Right cardiac atrium (tissue), 5 donors: ENCODE measurements around the gene CAPN11. TPM values are rescaled to one million over a fixed set of nuclear protein-coding genes. Genes with fewer than 3 reads are reported as not detected.

Experiments
- ATAC-seq, 2 donors: fragments of 200-7000 bp; cut with Tn5 transposase; one replicate each; pipeline versions ENCODE4 v1.8.0 to v1.9.1; 2020; ENCODE audit warnings: moderate library complexity in 2 of 2, mild to moderate bottlenecking in 1 of 2
- DNase-seq, 3 donors: peaks; one replicate each; pipeline ENCODE4 v3.0.0-alpha.2; 2020
- H3K27ac ChIP-seq: one replicate; pipeline ENCODE4 v1.5.1; 2013; ENCODE audit warnings: mild to moderate bottlenecking, low read length, control low read depth, moderate library complexity
- H3K27me3 ChIP-seq: one replicate; pipeline ENCODE4 v1.6.1; 2013; ENCODE audit not compliant: control insufficient read depth, insufficient read depth
- H3K4me1 ChIP-seq: one replicate; pipeline ENCODE4 v1.6.1; 2013; ENCODE audit warnings: low read length; ENCODE audit not compliant: control insufficient read depth, insufficient read depth
- H3K4me3 ChIP-seq: one replicate; pipeline ENCODE4 v1.5.1; 2013; ENCODE audit warnings: low read length, control low read depth
- H3K9me3 ChIP-seq: one replicate; pipeline ENCODE4 v1.6.1; 2013; ENCODE audit warnings: low read length; ENCODE audit not compliant: control insufficient read depth
- WGBS: extraction: QIAGEN DNeasy Blood & Tissue Kit; methylation state at CpG from one replicate; pipeline ENCODE4 v1.1.7; 2013; 5-methylcytosine and 5-hydroxymethylcytosine counted together
- intact Hi-C, 4 donors: fragments of 100-400 bp; cut with DNase I; formaldehyde crosslinking; loops; one replicate each; pipeline versions ENCODE4 v1.11.0 to v1.14.0; 2022 to 2023
- polyA plus RNA-seq: library from polyadenylated mRNA; stranded (reverse); fragments of 200-250 nt; gene quantifications from one replicate; pipeline ENCODE4 v1.2.3, GENCODE V29; 2013
- total RNA-seq, 4 donors: library from RNA; stranded (reverse); fragmentation: NEBNext Ultra II Directional; extraction: Animal tissue kit (Norgen Biotek cat#: 25700); gene quantifications; one replicate each; pipeline ENCODE4 v1.2.1, GENCODE V29; 2021
- donor health status: healthy with polysubstance abuse.
- donor health status: DM: no; HTN: yes; CAD: no.
- donor health status: DM: no; HTN: no; CAD: no.
- donor health status: DM: no; HTN: yes; CAD: no; lungs with severe emphysema.
- donor health status: DM: yes; HTN: yes; CAD: no.

Gene CAPN11
- total and polyA plus RNA-seq, 5 donors: 0.27 to 0.38 TPM; not detected in 3

- H3K27ac ChIP-seq: no peak overlapping the region
- no peaks in the 10 kb centered on the region for H3K27me3 ChIP-seq
- DNase-seq (no peak), ATAC-seq (no peak)
- H3K4me1 ChIP-seq: peaks cover 16% of the 10 kb centered on the region
- intact Hi-C loops: no loop called here
- H3K4me3 ChIP-seq: no peak overlapping the region
- 47% methylated on average over 4 of the region's 4 CpGs for WGBS
- H3K9me3 ChIP-seq: no peaks in the 10 kb centered on the region
These were observed 37.8 kb upstream of the CAPN11 start for GRCh38 chr6:44120692-44121443.

GRCh38 chr6:44122801-44123200 lies 35.8 kb upstream of the CAPN11 start:
- no peak overlapping the region for H3K27ac ChIP-seq
- ATAC-seq: no peak
- no peaks in the 10 kb centered on the region for H3K9me3 ChIP-seq
- no peak overlapping the region for H3K4me3 ChIP-seq
- no peaks in the 10 kb centered on the region for H3K27me3 ChIP-seq
- no peak for DNase-seq
- intact Hi-C loops: no loop called here
- peaks cover 18% of the 10 kb centered on the region for H3K4me1 ChIP-seq
- 53% methylated on average over 1 of the region's 1 CpG for WGBS

GRCh38 chr6:44123544-44123943 lies 35.1 kb upstream of the CAPN11 start:
- no peak overlapping the region for H3K4me3 ChIP-seq
- WGBS: 96% methylated on average over 2 of the region's 2 CpGs
- intact Hi-C loops: no loop called here
- no peaks in the 10 kb centered on the region for H3K9me3 ChIP-seq
- DNase-seq: no peak
- no peak for ATAC-seq
- peaks cover 18% of the 10 kb centered on the region for H3K4me1 ChIP-seq
- H3K27ac ChIP-seq: no peak overlapping the region
- no peaks in the 10 kb centered on the region for H3K27me3 ChIP-seq

DNA sequence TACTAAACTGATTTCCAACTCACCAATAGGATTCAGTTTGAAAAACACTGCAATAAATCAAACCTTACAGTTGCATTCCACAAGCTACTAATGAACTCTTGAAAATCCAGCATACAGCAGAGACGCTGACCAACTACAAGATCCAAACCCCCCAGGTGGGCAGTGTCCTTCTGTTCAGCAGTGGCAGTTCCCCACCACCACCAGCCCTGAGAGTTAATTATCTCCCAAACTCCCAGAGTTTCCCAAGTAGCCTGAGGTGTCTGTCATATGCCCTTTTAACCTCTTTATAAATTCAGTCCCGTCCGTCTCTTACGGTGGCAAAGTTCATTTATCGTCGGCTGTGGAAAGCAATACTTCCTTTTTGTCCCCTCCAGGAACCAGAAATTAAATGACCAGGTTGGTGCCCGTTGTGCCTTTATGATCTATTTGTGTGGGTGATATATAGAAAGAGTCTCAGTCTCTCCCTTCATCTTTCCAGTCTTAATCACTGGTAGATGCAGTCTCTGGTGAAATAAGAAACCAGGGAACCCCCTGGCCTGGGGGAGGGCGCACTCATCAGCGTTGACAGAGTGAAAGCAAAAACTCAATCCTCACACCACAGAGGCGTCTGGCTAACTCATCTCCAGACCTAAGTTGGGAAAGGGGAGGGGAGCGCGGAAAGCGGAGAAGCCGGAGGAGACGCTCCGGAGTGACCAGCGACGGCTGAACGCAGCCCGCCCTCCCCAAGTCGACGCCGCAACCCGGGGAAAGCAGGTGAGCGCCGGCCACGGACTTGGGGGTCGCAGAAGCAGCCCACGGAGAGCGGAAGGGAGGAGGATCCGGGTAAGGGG lies 32.1 kb upstream of the CAPN11 start:
- WGBS: 2% methylated on average over 31 of the region's 31 CpGs

DNA sequence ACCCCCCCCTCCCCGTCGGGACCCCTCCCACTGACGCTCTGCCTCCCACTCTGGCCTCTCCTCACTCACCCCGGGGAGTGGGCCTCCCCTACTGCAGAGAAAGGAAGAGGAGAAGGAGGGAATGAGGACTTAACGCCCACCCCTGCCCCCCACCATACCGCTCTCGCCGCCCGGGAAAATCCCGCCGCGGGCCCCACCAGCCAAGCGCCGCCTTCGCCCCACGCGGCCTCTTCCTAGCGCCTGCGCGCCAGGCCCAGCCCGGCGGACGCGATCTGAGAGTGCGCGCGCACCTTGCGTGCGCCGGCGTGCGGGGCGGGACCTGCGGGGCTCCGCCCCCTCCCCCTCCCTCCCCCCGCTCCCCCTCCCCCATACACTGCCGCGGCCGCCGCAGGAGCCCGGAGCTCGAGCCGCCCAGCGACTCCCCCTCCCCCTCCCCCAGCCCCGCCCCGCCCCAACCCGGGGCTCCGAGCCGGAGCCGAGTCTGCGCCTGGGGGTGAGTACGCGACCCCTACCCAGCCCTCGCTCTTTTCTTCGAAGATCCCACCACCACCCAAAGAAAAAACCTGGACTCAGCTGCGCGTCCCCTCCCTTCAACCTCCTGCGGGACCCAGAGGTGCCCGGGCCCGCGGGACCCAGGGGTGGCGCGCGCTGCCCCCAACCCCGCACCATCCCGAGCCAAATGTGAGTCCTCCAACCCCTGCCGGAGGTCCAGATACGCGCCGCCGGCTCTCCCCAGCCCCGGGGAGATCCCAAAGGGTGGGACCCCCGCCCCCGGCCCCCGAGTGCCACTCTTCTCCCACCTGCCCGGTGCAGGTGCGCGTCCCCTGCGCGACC lies 31.2 kb upstream of the CAPN11 start, which contains the start of the genes MRPL14 and TMEM63B:
MRPL14 (minus strand) TSS at position 267 of the 834 bp plus-strand sequence. CDS start 10,841 bp downstream, outside the sequence.
TMEM63B (plus strand) TSS at position 369 of the 834 bp plus-strand sequence. CDS start 7,031 bp downstream, outside the sequence.
- H3K9me3 ChIP-seq: no peaks in the 10 kb centered on the region
- under 1% methylated on average over 77 of the region's 80 CpGs for WGBS
- peak within 1 kb of the TSS; percentile 68 for H3K27ac ChIP-seq
- intact Hi-C loops: no loop called here
- DNase-seq (peak; percentile 90 to 97 (median 97)), ATAC-seq (peak; percentile 95 to 96)
- peaks cover 12% of the 10 kb centered on the region for H3K4me1 ChIP-seq
- no peaks in the 10 kb centered on the region for H3K27me3 ChIP-seq
- peak within 1 kb of the TSS; percentile 94 for H3K4me3 ChIP-seq

More for the DNA sequence above, 32.1 kb upstream of the CAPN11 start:
- DNase-seq (peak; percentile 50 to 79 (median 73)), ATAC-seq (peak; percentile 40 to 67)
- no peaks in the 10 kb centered on the region for H3K9me3 ChIP-seq
- peak overlapping the region; percentile 94 for H3K4me3 ChIP-seq
- intact Hi-C loops: no loop called here
- H3K27ac ChIP-seq: peak overlapping the region; percentile 68
- peaks cover 12% of the 10 kb centered on the region for H3K4me1 ChIP-seq
- H3K27me3 ChIP-seq: no peaks in the 10 kb centered on the region

DNA sequence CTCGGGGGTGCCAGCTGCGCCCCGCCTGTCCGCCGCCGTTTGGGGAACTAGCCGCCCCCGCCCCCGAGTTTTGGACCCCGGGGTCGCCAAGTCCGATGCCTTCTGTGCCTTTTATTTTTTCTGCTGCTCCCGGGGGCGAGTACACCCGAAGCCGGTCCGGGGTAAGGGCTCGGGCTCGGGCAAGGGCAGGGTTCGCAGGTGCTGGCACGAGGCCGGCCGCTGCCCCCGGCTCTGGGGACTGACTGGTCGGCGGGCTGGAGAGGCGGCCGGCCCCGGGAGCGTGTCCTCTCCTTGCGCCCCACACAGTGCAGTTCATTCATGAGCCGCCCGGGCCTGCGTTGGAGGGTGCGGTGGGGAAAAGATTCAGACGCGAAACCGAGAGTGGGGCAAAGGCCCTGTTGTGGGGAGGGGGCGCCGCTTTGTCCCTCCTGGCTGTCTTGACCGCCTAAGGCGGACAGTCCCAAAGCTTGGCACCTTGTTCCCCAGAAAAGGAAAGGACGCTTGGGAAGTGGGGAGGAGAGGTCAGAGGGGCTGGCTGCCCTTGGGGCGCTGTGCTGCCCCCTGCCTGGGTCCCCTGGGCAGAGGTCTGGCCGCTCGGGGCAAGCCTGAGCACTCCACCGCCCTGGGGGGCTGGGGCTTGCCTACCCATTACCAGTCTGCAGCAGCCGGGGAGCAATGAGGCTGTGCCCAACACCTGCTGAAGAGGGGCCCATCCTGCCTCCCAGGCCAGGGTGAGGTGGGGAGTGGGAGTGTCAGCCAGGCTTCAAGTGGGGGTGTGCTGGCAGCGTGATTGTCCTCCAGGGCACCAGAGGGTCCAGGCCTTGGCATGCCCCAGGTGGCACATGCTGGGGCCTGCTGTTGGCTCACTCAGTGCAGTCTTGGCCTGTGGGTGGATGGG lies 30.4 kb upstream of the CAPN11 start:
- Histone ChIP-seq H3K9me3 (no peaks in the 10 kb centered on the region), H3K27me3 (no peaks in the 10 kb centered on the region), H3K27ac (no peak overlapping the region), H3K4me1 (peaks cover 8% of the 10 kb centered on the region), H3K4me3 (peak overlapping the region; percentile 94)
- DNase-seq (peak; percentile 44 to 83 (median 81)), ATAC-seq (peak; percentile 61 to 69)
- WGBS: 6% methylated on average over 49 of the region's 49 CpGs
- intact Hi-C loops: no loop called here

GRCh38 chr6:44129841-44130322 lies 28.7 kb upstream of the CAPN11 start:
- peaks cover 5% of the 10 kb centered on the region for H3K4me1 ChIP-seq
- DNase-seq (no peak), ATAC-seq (no peak)
- H3K27ac ChIP-seq: no peak overlapping the region
- 66% methylated on average over 2 of the region's 2 CpGs for WGBS
- H3K9me3 ChIP-seq: no peaks in the 10 kb centered on the region
- intact Hi-C loops: loop anchor here in 1 of 4 donors (5.0 kb wide), 1 partner anchor 33 kb away; no protein-coding TSS in a partner anchor
- H3K27me3 ChIP-seq: no peaks in the 10 kb centered on the region
- no peak overlapping the region for H3K4me3 ChIP-seq

DNA sequence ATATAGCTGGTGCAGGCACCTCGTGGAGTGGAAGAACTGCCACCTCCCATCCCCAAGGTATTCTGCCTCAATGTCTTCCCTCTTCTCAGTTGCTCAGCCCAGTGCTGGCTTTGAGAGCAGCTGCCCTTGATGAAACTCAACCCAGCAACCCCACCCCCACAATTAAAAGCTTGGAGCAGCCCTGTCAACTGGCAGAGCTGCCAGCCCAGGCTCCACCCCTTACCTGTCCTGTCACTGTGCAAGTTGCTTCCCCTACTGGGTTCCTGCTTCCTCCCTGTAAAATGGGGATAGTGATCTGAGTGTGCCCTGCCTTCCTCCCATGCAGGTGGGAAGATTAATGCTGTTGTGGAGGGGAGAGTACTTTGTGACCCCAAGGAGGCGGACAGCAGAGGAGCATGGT lies 26.7 kb upstream of the CAPN11 start:
- Histone ChIP-seq H3K27ac (no peak overlapping the region), H3K4me1 (peaks cover 4% of the 10 kb centered on the region), H3K27me3 (no peaks in the 10 kb centered on the region), H3K9me3 (no peaks in the 10 kb centered on the region), H3K4me3 (no peak overlapping the region)
- intact Hi-C loops: loop anchor here in 1 of 4 donors (5.0 kb wide), 1 partner anchor 35 kb away; no protein-coding TSS in a partner anchor
- DNase-seq (no peak), ATAC-seq (no peak)
- WGBS: 85% methylated on average over 2 of the region's 2 CpGs

DNA sequence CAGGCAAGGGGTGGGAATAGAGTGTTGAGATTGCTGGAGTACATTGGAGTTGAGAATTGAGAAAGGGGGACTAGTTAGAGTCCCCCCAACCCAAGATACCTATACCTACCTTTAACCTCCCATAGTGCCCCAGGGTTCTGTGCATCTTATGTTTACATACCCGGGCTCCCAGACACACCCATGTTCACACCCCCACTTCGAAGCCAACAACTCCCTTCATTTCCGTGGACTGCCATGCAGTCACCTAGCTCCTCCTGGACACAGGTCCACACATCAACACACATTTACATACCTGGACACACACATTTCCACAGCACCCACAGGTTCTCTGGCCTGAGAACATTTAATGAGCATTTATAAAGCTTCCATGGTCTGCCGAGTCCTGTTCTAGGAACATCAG lies 26.1 kb upstream of the CAPN11 start:
- DNase-seq (no peak), ATAC-seq (no peak)
- Histone ChIP-seq H3K4me1 (peaks cover 4% of the 10 kb centered on the region), H3K27ac (no peak overlapping the region), H3K27me3 (no peaks in the 10 kb centered on the region), H3K9me3 (no peaks in the 10 kb centered on the region), H3K4me3 (no peak overlapping the region)
- WGBS: 80% methylated on average over 4 of the region's 4 CpGs
- intact Hi-C loops: loop anchor here in 1 of 4 donors (5.0 kb wide), 1 partner anchor 35 kb away; no protein-coding TSS in a partner anchor
